GM12872 (cell line): ENCODE results near the gene RALGAPA1.

ENCODE experiments used
- CTCF ChIP-seq: IDR thresholded peaks from 3 replicates; pipeline ENCODE4 v1.5.1; 2011; ENCODE audit warnings: low read depth, mild to moderate bottlenecking, low read length, moderate library complexity; ENCODE audit not compliant: insufficient read depth

The RALGAPA1 gene

GRCh38 chr14:35742032-35742371 is 67.1 kb downstream of the RALGAPA1 start:
- no peak for TF ChIP-seq CTCF

- no peak for TF ChIP-seq CTCF
Observed at GRCh38 chr14:35741345-35742031, 67.6 kb downstream of the RALGAPA1 start.

GRCh38 chr14:35740215-35740614 is 68.9 kb downstream of the RALGAPA1 start:
- TF ChIP-seq CTCF = no peak

GRCh38 chr14:35730871-35731270 is 78.2 kb downstream of the RALGAPA1 start:
- TF ChIP-seq CTCF = no peak

GRCh38 chr14:35727764-35728163 is 81.3 kb downstream of the RALGAPA1 start:
- no peak for TF ChIP-seq CTCF

- no peak for TF ChIP-seq CTCF
Observed at GRCh38 chr14:35725930-35726329, 83.2 kb downstream of the RALGAPA1 start.

GRCh38 chr14:35715079-35715478 is 94.0 kb downstream of the RALGAPA1 start:
- TF ChIP-seq CTCF = no peak
